Measurements from ENCODE around the gene UPP2. TPM values are rescaled to one million over a fixed set of nuclear protein-coding genes. Genes with fewer than 3 reads are reported as not detected.

UPP2 gene
- polyA plus RNA-seq, 1 experiment = not detected

GRCh38 chr2:158130832-158131473 is 29.3 kb downstream of the UPP2 start:
- Histone ChIP-seq H3K9me3 (ENCODE audit: control insufficient read depth, insufficient read depth, low read length) (no peaks in the 10 kb centered on the region), H3K4me3 (ENCODE audit: low read depth, low read length) (no peak overlapping the region), H3K27ac (ENCODE audit: low read depth, low read length) (no peak overlapping the region), H3K27me3 (ENCODE audit: control insufficient read depth, insufficient read depth, low read length) (no peaks in the 10 kb centered on the region)
- no peak for TF ChIP-seq CTCF (IDR thresholded peaks at IDR 0.05; ENCODE audit: low read depth, low read length)
- DNase-seq (ENCODE audit: low read depth, low spot score) = no peak
- ChIA-PET CTCF (no interaction called here), POLR2A (no interaction called here)

GRCh38 chr2:158131483-158131912 is 29.8 kb downstream of the UPP2 start:
- Histone ChIP-seq H3K27ac (ENCODE audit: low read depth, low read length) (no peak overlapping the region), H3K9me3 (ENCODE audit: control insufficient read depth, insufficient read depth, low read length) (no peaks in the 10 kb centered on the region), H3K27me3 (ENCODE audit: control insufficient read depth, insufficient read depth, low read length) (no peaks in the 10 kb centered on the region), H3K4me3 (ENCODE audit: low read depth, low read length) (no peak overlapping the region)
- ChIA-PET CTCF (no interaction called here), POLR2A (no interaction called here)
- DNase-seq (ENCODE audit: low read depth, low spot score) = no peak
- no peak for TF ChIP-seq CTCF (IDR thresholded peaks at IDR 0.05; ENCODE audit: low read depth, low read length)

GRCh38 chr2:158131919-158132566 is 30.4 kb downstream of the UPP2 start:
- DNase-seq (ENCODE audit: low read depth, low spot score) = no peak
- ChIA-PET POLR2A (no interaction called here), CTCF (no interaction called here)
- H3K9me3 ChIP-seq (ENCODE audit: control insufficient read depth, insufficient read depth, low read length) = no peaks in the 10 kb centered on the region
- no peak overlapping the region for H3K4me3 ChIP-seq (ENCODE audit: low read depth, low read length)
- no peaks in the 10 kb centered on the region for H3K27me3 ChIP-seq (ENCODE audit: control insufficient read depth, insufficient read depth, low read length)
- no peak overlapping the region for H3K27ac ChIP-seq (ENCODE audit: low read depth, low read length)
- TF ChIP-seq CTCF (IDR thresholded peaks at IDR 0.05; ENCODE audit: low read depth, low read length) = no peak

GRCh38 chr2:158134055-158134454 is 32.4 kb downstream of the UPP2 start:
- CTCF ChIA-PET = no interaction called here
- POLR2A ChIA-PET = no interaction called here
- Histone ChIP-seq H3K27ac (ENCODE audit: low read depth, low read length) (no peak overlapping the region), H3K27me3 (ENCODE audit: control insufficient read depth, insufficient read depth, low read length) (no peaks in the 10 kb centered on the region), H3K9me3 (ENCODE audit: control insufficient read depth, insufficient read depth, low read length) (no peaks in the 10 kb centered on the region), H3K4me3 (ENCODE audit: low read depth, low read length) (no peak overlapping the region)
- DNase-seq (ENCODE audit: low read depth, low spot score) = no peak
- TF ChIP-seq CTCF (IDR thresholded peaks at IDR 0.05; ENCODE audit: low read depth, low read length) = no peak

- Histone ChIP-seq H3K9me3 (ENCODE audit: control insufficient read depth, insufficient read depth, low read length) (no peaks in the 10 kb centered on the region), H3K27me3 (ENCODE audit: control insufficient read depth, insufficient read depth, low read length) (no peaks in the 10 kb centered on the region), H3K27ac (ENCODE audit: low read depth, low read length) (no peak overlapping the region), H3K4me3 (ENCODE audit: low read depth, low read length) (no peak overlapping the region)
- no peak for DNase-seq (ENCODE audit: low read depth, low spot score)
- ChIA-PET POLR2A (no interaction called here), CTCF (no interaction called here)
- no peak for TF ChIP-seq CTCF (IDR thresholded peaks at IDR 0.05; ENCODE audit: low read depth, low read length)
Measured at GRCh38 chr2:158134655-158135054, 33.0 kb downstream of the UPP2 start.

Data from AG04450 (cell line).